ENCODE measurements around the gene LEKR1.

LEKR1 gene

GRCh38 chr3:156787926-156788663 is 38.1 kb upstream of the LEKR1 start:
- DNase-seq (ENCODE audit: low read depth): peak; percentile 48
- no peak for TF ChIP-seq CTCF (conservative IDR thresholded peaks at IDR 0.05; ENCODE audit: low read depth, low read length)
- H3K4me3 ChIP-seq (ENCODE audit: low read length): no peak overlapping the region

DNA sequence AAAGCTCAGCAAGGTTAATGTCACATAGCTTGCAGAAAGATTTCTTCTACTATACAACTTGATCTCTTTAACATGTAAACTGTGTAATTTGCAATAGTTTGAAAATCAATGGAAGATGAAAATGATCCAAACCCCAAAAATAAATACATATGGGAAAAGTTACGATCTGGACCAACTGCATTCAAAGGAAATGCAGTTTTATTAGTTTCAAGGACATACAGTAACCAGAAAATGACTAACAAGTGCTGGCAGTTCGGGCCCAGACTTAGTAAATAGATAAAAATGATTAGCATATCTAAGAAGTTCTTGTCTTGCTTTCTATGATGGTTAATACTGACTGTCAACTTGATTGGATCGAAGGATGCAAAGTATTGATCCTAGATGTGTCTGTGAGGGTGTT is 37.3 kb upstream of the LEKR1 start:
- no peak for DNase-seq (ENCODE audit: low read depth)
- no peak overlapping the region for H3K4me3 ChIP-seq (ENCODE audit: low read length)
- no peak for TF ChIP-seq CTCF (conservative IDR thresholded peaks at IDR 0.05; ENCODE audit: low read depth, low read length)

GRCh38 chr3:156790156-156790555 is 36.0 kb upstream of the LEKR1 start:
- no peak for TF ChIP-seq CTCF (conservative IDR thresholded peaks at IDR 0.05; ENCODE audit: low read depth, low read length)
- no peak overlapping the region for H3K4me3 ChIP-seq (ENCODE audit: low read length)
- no peak for DNase-seq (ENCODE audit: low read depth)

DNA sequence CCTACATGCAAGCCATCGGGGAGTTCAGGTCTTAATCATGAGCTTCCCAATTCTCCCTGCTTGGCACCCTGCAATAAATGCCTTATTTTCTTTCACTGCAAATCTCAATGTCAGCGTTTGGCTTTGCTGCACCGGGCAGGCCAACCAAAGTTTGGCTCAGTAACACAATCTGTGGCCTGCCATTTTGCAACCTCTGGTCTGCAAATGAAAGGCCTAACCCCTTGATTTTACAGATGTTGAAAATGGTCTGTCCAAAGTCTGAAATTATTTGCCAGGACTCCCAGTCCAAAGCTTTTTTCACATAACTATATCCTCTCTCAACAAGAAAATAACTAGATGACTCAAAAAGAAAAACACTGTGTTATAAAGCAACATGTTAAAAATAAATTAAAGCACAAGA is 34.0 kb upstream of the LEKR1 start:
- no peak for TF ChIP-seq CTCF (conservative IDR thresholded peaks at IDR 0.05; ENCODE audit: low read depth, low read length)
- DNase-seq (ENCODE audit: low read depth): no peak
- no peak overlapping the region for H3K4me3 ChIP-seq (ENCODE audit: low read length)

DNA sequence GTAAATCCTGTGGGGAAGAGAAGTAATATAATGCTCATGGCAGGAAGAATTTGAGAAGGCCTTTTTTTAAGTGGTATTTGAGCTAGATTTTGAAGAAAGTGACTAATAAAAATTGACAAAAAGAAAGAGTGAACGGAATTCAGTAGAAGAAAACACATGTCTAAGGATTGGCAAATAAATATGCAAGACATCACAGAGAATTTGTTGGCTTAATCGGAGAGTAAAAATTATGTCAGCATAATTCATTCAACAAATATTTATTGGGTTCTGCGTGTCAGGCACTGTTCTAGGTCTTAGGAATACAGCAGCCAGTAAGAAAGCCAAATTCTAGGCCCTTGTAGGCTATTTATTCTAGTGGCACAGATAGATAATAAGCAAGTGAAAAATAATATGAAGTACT is 33.6 kb upstream of the LEKR1 start:
- no peak for TF ChIP-seq CTCF (conservative IDR thresholded peaks at IDR 0.05; ENCODE audit: low read depth, low read length)
- H3K4me3 ChIP-seq (ENCODE audit: low read length): no peak overlapping the region

DNA sequence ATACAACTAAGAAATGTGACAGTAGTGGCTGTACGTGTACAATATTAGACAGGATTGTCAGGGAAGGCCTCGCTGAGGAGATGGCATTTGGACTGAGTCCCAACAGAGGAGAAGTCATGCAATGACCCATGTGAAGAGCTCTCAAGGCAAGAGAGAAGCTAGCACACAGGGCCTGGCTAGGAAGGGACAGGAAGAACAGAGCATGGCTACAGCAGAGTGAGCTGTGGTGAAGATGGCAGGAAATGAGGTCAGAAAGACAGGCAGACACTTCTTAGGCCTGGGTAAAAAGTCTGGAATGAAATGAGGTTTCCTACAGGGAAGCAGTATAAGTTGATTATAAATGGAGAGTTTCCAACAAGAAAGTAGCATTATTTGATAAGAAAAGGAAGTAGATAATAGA is 33.2 kb upstream of the LEKR1 start:
- no peak for DNase-seq (ENCODE audit: low read depth)
- no peak for TF ChIP-seq CTCF (conservative IDR thresholded peaks at IDR 0.05; ENCODE audit: low read depth, low read length)
- no peak overlapping the region for H3K4me3 ChIP-seq (ENCODE audit: low read length)

More for the DNA sequence above, 33.6 kb upstream of the LEKR1 start:
- no peak for DNase-seq (ENCODE audit: low read depth)

GRCh38 chr3:156793400-156793799 is 32.8 kb upstream of the LEKR1 start:
- no peak overlapping the region for H3K4me3 ChIP-seq (ENCODE audit: low read length)
- DNase-seq (ENCODE audit: low read depth): no peak
- no peak for TF ChIP-seq CTCF (conservative IDR thresholded peaks at IDR 0.05; ENCODE audit: low read depth, low read length)
